A549 (cell line): Measurements from ENCODE around the gene KIF20B. TPM values are rescaled to one million over a fixed set of nuclear protein-coding genes. Genes with fewer than 3 reads are reported as not detected.

Experiments
- ATAC-seq, 2 experiments: fragments of 200-7000 bp in 1 of 2; fragments of >200 bp in 1 of 2; cut with Nextera tagmentation in 1 of 2; cut with Tn5 transposase in 1 of 2; 3 replicates each; pipeline versions ENCODE4 v1.8.0 to v1.9.1; 2018 to 2020; ENCODE audit warnings: mild to moderate bottlenecking in 1 of 2, moderate library complexity in 1 of 2
- CTCF ChIA-PET: fragments of 300-600 bp; sonication (Branson Sonifier 250); formaldehyde crosslinking; extraction: SDS; loops from one replicate; lab custom pipeline; 2021; ENCODE audit warnings: antibody characterized with exemption, inconsistent platforms; lab: Yijun Ruan, JAX
- POLR2A ChIA-PET: fragments of 350-600 bp; formaldehyde crosslinking; extraction: SDS; loops from one replicate; lab custom pipeline; 2021; ENCODE audit warnings: antibody characterized with exemption, inconsistent platforms; lab: Yijun Ruan, JAX
- DNase-seq, 2 experiments: peaks; one replicate each; pipeline versions ENCODE4 v3.0.0 to v3.0.0-alpha.2; 2011 to 2016; ENCODE audit warnings: low read depth in 1 of 2, low spot score in 1 of 2
- FAIRE-seq: peaks from 2 replicates; lab custom pipeline; 2011; peaks lifted over from hg19 to GRCh38; lab: Jason Lieb, UNC
- H3K27ac ChIP-seq, 2 experiments: fragments of >200 bp; sonication (Bioruptor Twin); formaldehyde crosslinking; 3 replicates each; pipeline ENCODE4 v1.5.1; 2016 to 2017
- H3K4me1 ChIP-seq: fragments of >200 bp; sonication (Bioruptor Twin); formaldehyde crosslinking; 3 replicates; pipeline ENCODE4 v1.6.1; 2016
- H3K4me2 ChIP-seq: fragments of >200 bp; sonication (Bioruptor Twin); formaldehyde crosslinking; 3 replicates; pipeline ENCODE4 v1.6.1; 2016
- H3K4me3 ChIP-seq: fragments of >200 bp; sonication (Bioruptor Twin); formaldehyde crosslinking; 3 replicates; pipeline ENCODE4 v1.5.1; 2016
- H3K9me3 ChIP-seq: fragments of >200 bp; sonication (Bioruptor Twin); formaldehyde crosslinking; 3 replicates; pipeline ENCODE4 v1.6.1; 2016
- CBX2 ChIP-seq: fragments of 200-600 bp; sonication (generic); IDR thresholded peaks from 2 replicates; pipeline ENCODE4 v1.6.1; 2016; ENCODE audit warnings: low read depth, mild to moderate bottlenecking, borderline replicate concordance
- CEBPB ChIP-seq, 2 experiments: fragments of >200 bp in 1 of 2; sonication (Bioruptor Twin) in 1 of 2; formaldehyde crosslinking in 1 of 2; IDR thresholded peaks; 2 replicates each; pipeline ENCODE4 v1.6.1; 2012 to 2016
- CHD4 ChIP-seq: fragments of 200-600 bp; sonication (generic); IDR thresholded peaks from 2 replicates; pipeline ENCODE4 v1.6.1; 2016; ENCODE audit warnings: antibody characterized with exemption, mild to moderate bottlenecking, borderline replicate concordance
- EHF ChIP-seq: fragments of 250-450 bp; sonication (Bioruptor Pico); IDR thresholded peaks from 2 replicates; pipeline ENCODE4 v1.5.0; 2020; ENCODE audit warnings: mild to moderate bottlenecking
- EP300 ChIP-seq, 2 experiments: fragments of >200 bp; sonication (Bioruptor Twin); formaldehyde crosslinking; IDR thresholded peaks; 2 replicates in 1 of 2; 3 replicates in 1 of 2; pipeline ENCODE4 v1.6.1; 2016 to 2017
- FOSB ChIP-seq: fragments of 250-450 bp; sonication (Bioruptor Pico); IDR thresholded peaks from 2 replicates; pipeline ENCODE4 v1.5.0; 2020; ENCODE audit warnings: mild to moderate bottlenecking, moderate library complexity
- GATA3 ChIP-seq: IDR thresholded peaks from 2 replicates; pipeline ENCODE4 v1.6.1; 2012; ENCODE audit warnings: borderline replicate concordance
- HEYL ChIP-seq: fragments of 250-450 bp; sonication (Bioruptor Pico); IDR thresholded peaks from 2 replicates; pipeline ENCODE4 v1.8.0; 2021; ENCODE audit warnings: mild to moderate bottlenecking, moderate library complexity
- HOXB5 ChIP-seq: fragments of 250-450 bp; sonication (Bioruptor Pico); IDR thresholded peaks from 2 replicates; pipeline ENCODE4 v1.5.0; 2020; ENCODE audit warnings: mild to moderate bottlenecking, moderate library complexity
- KDM1A ChIP-seq: fragments of 200-600 bp; sonication (generic); IDR thresholded peaks from 2 replicates; pipeline ENCODE4 v1.6.1; 2016; ENCODE audit warnings: low read depth, mild to moderate bottlenecking
- KDM5A ChIP-seq: fragments of 200-600 bp; sonication (generic); IDR thresholded peaks from 2 replicates; pipeline ENCODE4 v1.6.1; 2016; ENCODE audit warnings: antibody characterized with exemption, mild to moderate bottlenecking
- MAFK ChIP-seq: fragments of 450-650 bp; IDR thresholded peaks from 2 replicates; pipeline ENCODE4 v1.6.1; 2014; ENCODE audit not compliant: partially characterized antibody
- MAZ ChIP-seq: fragments of 150-350 bp; IDR thresholded peaks from 2 replicates; pipeline ENCODE4 v1.6.1; 2014; ENCODE audit warnings: antibody characterized with exemption, low read depth, low read length, borderline replicate concordance
- NPAS2 ChIP-seq: fragments of 250-450 bp; sonication (Bioruptor Pico); IDR thresholded peaks from 2 replicates; pipeline ENCODE4 v1.8.0; 2022; ENCODE audit warnings: mild to moderate bottlenecking, moderate library complexity, borderline replicate concordance
- RAD21 ChIP-seq, 2 experiments: fragments of >200 bp in 1 of 2; sonication (Bioruptor Twin) in 1 of 2; formaldehyde crosslinking in 1 of 2; IDR thresholded peaks in 1 of 2; conservative IDR thresholded peaks in 1 of 2; 2 replicates in 1 of 2; 3 replicates in 1 of 2; pipeline ENCODE4 v1.6.1; 2012 to 2018; ENCODE audit warnings: inconsistent platforms in 1 of 2
- RARB ChIP-seq: fragments of 250-450 bp; sonication (Bioruptor Pico); IDR thresholded peaks from 2 replicates; pipeline ENCODE4 v1.8.0; 2021; ENCODE audit warnings: mild to moderate bottlenecking, moderate library complexity
- RNF2 ChIP-seq: fragments of 200-600 bp; sonication (generic); IDR thresholded peaks from 2 replicates; pipeline ENCODE4 v1.6.1; 2016; ENCODE audit warnings: low read depth, mild to moderate bottlenecking, antibody characterized with exemption, moderate library complexity, borderline replicate concordance
- SMC3 ChIP-seq: fragments of >200 bp; sonication (Bioruptor Twin); formaldehyde crosslinking; IDR thresholded peaks from 3 replicates; pipeline ENCODE4 v1.6.1; 2018; ENCODE audit warnings: inconsistent platforms
- TFCP2L1 ChIP-seq: fragments of 250-450 bp; sonication (Bioruptor Pico); IDR thresholded peaks from 2 replicates; pipeline ENCODE4 v1.5.0; 2021; ENCODE audit warnings: mild to moderate bottlenecking
- TP53 ChIP-seq: fragments of 250-450 bp; sonication (Bioruptor Pico); IDR thresholded peaks from 2 replicates; pipeline ENCODE4 v1.5.0; 2021; ENCODE audit warnings: mild to moderate bottlenecking, moderate library complexity
- ZSCAN20 ChIP-seq: fragments of 250-450 bp; sonication (Bioruptor Pico); IDR thresholded peaks from 2 replicates; pipeline ENCODE4 v1.8.0; 2022; ENCODE audit warnings: mild to moderate bottlenecking, moderate library complexity
- WGBS: methylation state at CpG from one replicate; pipeline ENCODE4 v1.1.6; 2017; ENCODE audit errors: missing lambda C conversion rate; 5-methylcytosine and 5-hydroxymethylcytosine counted together
- polyA plus RNA-seq, 4 experiments: library from polyadenylated mRNA; depleted of rRNA in 3 of 4; stranded (reverse); fragments of >200 nt; fragmentation: RNase III in 1 of 4; extraction: RNeasy Plus Mini Kit Qiagen cat#74134 plus additional on column Dnase treatment in 1 of 4; gene quantifications; 2 replicates in 3 of 4; 3 replicates in 1 of 4; pipeline ENCODE4 v1.2.3, GENCODE V29; 2011 to 2017
- TF ChIP-seq, protein P1 (sequence below): fragments of 450-650 bp; IDR thresholded peaks from 2 replicates; pipeline ENCODE4 v1.6.1; 2014; ENCODE audit warnings: antibody characterized with exemption
- TF ChIP-seq, protein P2 (sequence below): fragments of >200 bp; sonication (Bioruptor Twin); formaldehyde crosslinking; IDR thresholded peaks from 3 replicates; pipeline ENCODE4 v1.5.1; 2016
- TF ChIP-seq, protein P3 (sequence below): fragments of >200 bp; sonication (Bioruptor Twin); formaldehyde crosslinking; IDR thresholded peaks from 3 replicates; pipeline ENCODE4 v1.6.1; 2016

The KIF20B gene
- polyA plus RNA-seq, 2 of the 4 experiments (the other 2 are of a cell fraction), result 12.6 to 14.8 TPM

DNA sequence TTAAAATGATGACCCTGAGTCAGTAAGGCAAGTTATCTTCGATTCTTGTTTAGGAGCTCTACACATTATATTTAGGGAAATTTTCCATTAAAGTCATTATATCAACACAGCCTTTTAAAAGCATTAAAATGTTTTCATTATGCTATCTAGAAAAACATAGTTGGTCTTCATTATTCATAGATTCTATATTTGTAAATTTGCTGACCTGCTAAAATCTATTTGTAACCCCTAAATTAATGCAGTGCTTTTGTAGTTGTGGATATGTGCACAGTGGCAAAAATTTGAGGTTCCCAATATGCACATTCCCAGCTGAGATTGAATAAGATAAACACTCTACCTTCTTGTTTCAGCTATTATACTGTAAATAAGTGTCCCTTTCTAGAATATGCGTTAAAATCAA, 81.1 kb downstream of the KIF20B start:
- TF ChIP-seq RARB (CRISPR knock-in tag) (no peak), MAFK (peak; percentile 56), RNF2 (no peak)
- TF ChIP-seq, protein P1, sequence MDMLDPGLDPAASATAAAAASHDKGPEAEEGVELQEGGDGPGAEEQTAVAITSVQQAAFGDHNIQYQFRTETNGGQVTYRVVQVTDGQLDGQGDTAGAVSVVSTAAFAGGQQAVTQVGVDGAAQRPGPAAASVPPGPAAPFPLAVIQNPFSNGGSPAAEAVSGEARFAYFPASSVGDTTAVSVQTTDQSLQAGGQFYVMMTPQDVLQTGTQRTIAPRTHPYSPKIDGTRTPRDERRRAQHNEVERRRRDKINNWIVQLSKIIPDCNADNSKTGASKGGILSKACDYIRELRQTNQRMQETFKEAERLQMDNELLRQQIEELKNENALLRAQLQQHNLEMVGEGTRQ, result no peak
- no peak for ATAC-seq
- DNase-seq, result no peak
- Histone ChIP-seq H3K27ac (no peak overlapping the region), H3K4me1 (no peaks in the 10 kb centered on the region), H3K4me3 (no peak overlapping the region), H3K4me2 (no peak overlapping the region), H3K9me3 (no peaks in the 10 kb centered on the region)
- ChIA-PET POLR2A (no interaction called here), CTCF (interaction anchor here (0.6 to 1.0 kb wide), 3 partner anchors 12 to 437 kb away, joined by 3 read pairs; no protein-coding TSS in a partner anchor)
- FAIRE-seq, result no peak
- WGBS, result 94% methylated on average over 2 of the region's 2 CpGs

DNA sequence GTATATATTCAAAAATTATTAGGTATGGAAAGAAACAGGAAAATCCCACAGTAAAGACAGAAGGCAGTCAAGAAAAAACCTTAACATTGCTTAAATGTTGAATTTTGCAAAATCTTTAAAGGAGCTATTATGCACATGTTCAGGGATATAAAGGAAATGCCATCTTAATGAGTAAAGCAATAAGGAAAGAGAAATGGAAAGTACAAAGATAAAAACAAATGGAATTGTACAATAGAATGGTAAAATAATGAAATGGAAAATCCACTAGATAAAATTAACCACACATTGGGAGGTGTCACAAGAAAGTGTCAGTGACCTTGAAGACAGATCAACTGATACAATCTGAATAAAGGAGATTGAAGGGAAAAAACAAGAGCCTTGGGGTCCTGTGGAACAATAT, 82.0 kb downstream of the KIF20B start:
- H3K4me2 ChIP-seq, result no peak overlapping the region
- ATAC-seq, result no peak
- no peak overlapping the region for H3K4me3 ChIP-seq
- POLR2A ChIA-PET, result no interaction called here
- TF ChIP-seq HEYL (CRISPR knock-in tag), result no peak
- no peak for TF ChIP-seq CEBPB (IDR thresholded peaks at IDR 0.05)
- no peak for TF ChIP-seq ZSCAN20 (CRISPR knock-in tag)
- TF ChIP-seq MAZ, result no peak
- TF ChIP-seq MAFK, result no peak
- no peak for TF ChIP-seq KDM1A
- TF ChIP-seq TP53, result no peak
- no peak for TF ChIP-seq TFCP2L1 (CRISPR knock-in tag)
- TF ChIP-seq KDM5A, result no peak
- TF ChIP-seq, protein P2, sequence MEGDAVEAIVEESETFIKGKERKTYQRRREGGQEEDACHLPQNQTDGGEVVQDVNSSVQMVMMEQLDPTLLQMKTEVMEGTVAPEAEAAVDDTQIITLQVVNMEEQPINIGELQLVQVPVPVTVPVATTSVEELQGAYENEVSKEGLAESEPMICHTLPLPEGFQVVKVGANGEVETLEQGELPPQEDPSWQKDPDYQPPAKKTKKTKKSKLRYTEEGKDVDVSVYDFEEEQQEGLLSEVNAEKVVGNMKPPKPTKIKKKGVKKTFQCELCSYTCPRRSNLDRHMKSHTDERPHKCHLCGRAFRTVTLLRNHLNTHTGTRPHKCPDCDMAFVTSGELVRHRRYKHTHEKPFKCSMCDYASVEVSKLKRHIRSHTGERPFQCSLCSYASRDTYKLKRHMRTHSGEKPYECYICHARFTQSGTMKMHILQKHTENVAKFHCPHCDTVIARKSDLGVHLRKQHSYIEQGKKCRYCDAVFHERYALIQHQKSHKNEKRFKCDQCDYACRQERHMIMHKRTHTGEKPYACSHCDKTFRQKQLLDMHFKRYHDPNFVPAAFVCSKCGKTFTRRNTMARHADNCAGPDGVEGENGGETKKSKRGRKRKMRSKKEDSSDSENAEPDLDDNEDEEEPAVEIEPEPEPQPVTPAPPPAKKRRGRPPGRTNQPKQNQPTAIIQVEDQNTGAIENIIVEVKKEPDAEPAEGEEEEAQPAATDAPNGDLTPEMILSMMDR, result no peak
- TF ChIP-seq HOXB5 (CRISPR knock-in tag), result no peak
- no peak for TF ChIP-seq NPAS2 (CRISPR knock-in tag)
- TF ChIP-seq, all 56 proteins: peak for 0
- FAIRE-seq (no peak), DNase-seq (no peak)
- Histone ChIP-seq H3K4me1 (no peaks in the 10 kb centered on the region), H3K27ac (no peak overlapping the region), H3K9me3 (no peaks in the 10 kb centered on the region)
- CTCF ChIA-PET, result interaction anchor here (1.0 kb wide), 1 partner anchor 15 kb away, joined by 3 read pairs; no protein-coding TSS in a partner anchor

DNA sequence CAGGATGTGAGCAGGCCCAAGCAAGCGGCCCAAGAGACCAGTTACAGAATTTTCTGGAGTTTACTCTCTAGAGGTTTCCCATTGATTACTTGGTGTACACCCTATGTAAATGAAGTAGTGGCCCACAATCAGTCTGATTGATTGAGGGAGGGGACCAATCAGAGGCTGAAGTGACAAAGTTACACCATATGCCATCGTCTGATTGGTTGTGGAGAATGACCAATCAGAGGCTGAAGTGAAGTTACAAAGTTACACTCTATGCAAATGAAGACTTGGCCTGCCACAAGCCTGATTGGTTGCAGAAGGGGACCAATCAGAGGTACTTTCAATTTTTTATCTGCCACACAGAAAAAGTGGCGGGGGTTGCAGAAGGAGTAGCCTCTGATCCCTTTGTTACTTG, 83.7 kb downstream of the KIF20B start:
- FAIRE-seq (no peak), ATAC-seq (peak in 1 of 2 experiments; percentile 61; a peak in 3 of 6 replicates), DNase-seq (peak in 1 of 2 experiments; percentile 44)
- no peak overlapping the region for H3K4me2 ChIP-seq
- POLR2A ChIA-PET, result no interaction called here
- H3K27ac ChIP-seq, result no peak overlapping the region
- 94% methylated on average over 3 of the region's 3 CpGs for WGBS
- CTCF ChIA-PET, result no interaction called here
- no peaks in the 10 kb centered on the region for H3K9me3 ChIP-seq
- TF ChIP-seq SMC3, result no peak
- TF ChIP-seq, protein P3, sequence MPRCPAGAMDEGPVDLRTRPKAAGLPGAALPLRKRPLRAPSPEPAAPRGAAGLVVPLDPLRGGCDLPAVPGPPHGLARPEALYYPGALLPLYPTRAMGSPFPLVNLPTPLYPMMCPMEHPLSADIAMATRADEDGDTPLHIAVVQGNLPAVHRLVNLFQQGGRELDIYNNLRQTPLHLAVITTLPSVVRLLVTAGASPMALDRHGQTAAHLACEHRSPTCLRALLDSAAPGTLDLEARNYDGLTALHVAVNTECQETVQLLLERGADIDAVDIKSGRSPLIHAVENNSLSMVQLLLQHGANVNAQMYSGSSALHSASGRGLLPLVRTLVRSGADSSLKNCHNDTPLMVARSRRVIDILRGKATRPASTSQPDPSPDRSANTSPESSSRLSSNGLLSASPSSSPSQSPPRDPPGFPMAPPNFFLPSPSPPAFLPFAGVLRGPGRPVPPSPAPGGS, result no peak
- no peak for TF ChIP-seq CEBPB (IDR thresholded peaks at IDR 0.05)
- no peak for TF ChIP-seq RAD21 (conservative IDR thresholded peaks at IDR 0.05 in 1 of 2, IDR thresholded peaks at IDR 0.05 in 1 of 2)
- TF ChIP-seq CHD4, result no peak
- TF ChIP-seq EHF (CRISPR knock-in tag), result no peak
- TF ChIP-seq EP300 (IDR thresholded peaks at IDR 0.05), result no peak
- TF ChIP-seq GATA3, result no peak
- TF ChIP-seq CBX2, result no peak
- TF ChIP-seq FOSB (CRISPR knock-in tag), result no peak
- TF ChIP-seq HEYL (CRISPR knock-in tag), result no peak
- TF ChIP-seq, all 56 proteins: peak for 0
- Histone ChIP-seq H3K4me1 (no peaks in the 10 kb centered on the region), H3K4me3 (no peak overlapping the region)
